SK-N-SH (cell line): ENCODE results near the gene TLCD4. TPM values are rescaled to one million over a fixed set of nuclear protein-coding genes. Genes with fewer than 3 reads are reported as not detected.

Source experiments
- CTCF ChIA-PET: fragments of 300-600, 350-600 bp; formaldehyde crosslinking; extraction: SDS; loops from one replicate; lab custom pipeline; 2021; lab: Yijun Ruan, JAX
- POLR2A ChIA-PET: fragments of 350-600 bp; sonication (Branson Sonifier 250); formaldehyde crosslinking; extraction: SDS; loops from one replicate; lab custom pipeline; 2020; ENCODE audit warnings: antibody characterized with exemption, inconsistent platforms; lab: Yijun Ruan, JAX
- DNase-seq: peaks from one replicate; pipeline ENCODE4 v3.0.0; 2012
- H2AFZ ChIP-seq: fragments of 200-600 bp; sonication (generic); 2 replicates; pipeline ENCODE4 v1.8.1; 2016; ENCODE audit warnings: antibody characterized with exemption, mild to moderate bottlenecking, low read depth
- H3F3A ChIP-seq: fragments of 200-600 bp; sonication (generic); replicated peaks from 2 replicates; pipeline ENCODE3; 2016; ENCODE audit warnings: antibody characterized with exemption, mild to moderate bottlenecking; ENCODE audit not compliant: insufficient read depth
- H3K27ac ChIP-seq, 2 experiments: fragments of 200-500 bp in 1 of 2; fragments of 200-600 bp in 1 of 2; sonication (Bioruptor generic) in 1 of 2; sonication (generic), shearing (Covaris generic) in 1 of 2; 2 replicates each; pipeline versions ENCODE4 v1.5.1 to v1.6.1; 2014 to 2016; ENCODE audit warnings: low read depth in 2 of 2, inconsistent platforms in 1 of 2, low read length in 1 of 2, mild to moderate bottlenecking in 1 of 2, mixed read lengths in 1 of 2
- H3K27me3 ChIP-seq: fragments of 200-600 bp; sonication (generic), shearing (Covaris generic); 2 replicates; pipeline ENCODE4 v1.6.1; 2016; ENCODE audit warnings: mixed run types; ENCODE audit not compliant: insufficient read depth
- H3K36me3 ChIP-seq, 2 experiments: fragments of 200-500 bp in 1 of 2; fragments of 200-600 bp in 1 of 2; sonication (Bioruptor generic) in 1 of 2; sonication (generic) in 1 of 2; replicated peaks in 1 of 2; 2 replicates each; pipeline versions ENCODE3 to v1.5.1; 2014 to 2016; ENCODE audit warnings: low read length in 1 of 2, mild to moderate bottlenecking in 1 of 2; ENCODE audit not compliant: insufficient read depth in 2 of 2, control insufficient read depth in 1 of 2
- H3K4me1 ChIP-seq, 2 experiments: fragments of 200-500 bp in 1 of 2; fragments of 200-600 bp in 1 of 2; sonication (Bioruptor generic) in 1 of 2; sonication (generic), shearing (Covaris generic) in 1 of 2; 2 replicates each; pipeline versions ENCODE4 v1.5.1 to v1.6.1; 2014 to 2016; ENCODE audit warnings: low read depth in 1 of 2, low read length in 1 of 2, mixed run types in 1 of 2; ENCODE audit not compliant: insufficient read depth in 2 of 2, control insufficient read depth in 1 of 2
- H3K4me2 ChIP-seq: fragments of 200-600 bp; sonication (generic), shearing (Covaris generic); 2 replicates; pipeline ENCODE4 v1.6.1; 2017; ENCODE audit warnings: mixed run types
- H3K4me3 ChIP-seq, 2 experiments: fragments of 200-500 bp in 1 of 2; fragments of 200-600 bp in 1 of 2; sonication (Bioruptor generic) in 1 of 2; sonication (generic), shearing (Covaris generic) in 1 of 2; 2 replicates each; pipeline versions ENCODE4 v1.5.1 to v1.8.1; 2014 to 2016; ENCODE audit warnings: low read depth in 2 of 2, inconsistent platforms in 1 of 2, low read length in 1 of 2, mild to moderate bottlenecking in 1 of 2, mixed read lengths in 1 of 2, moderate library complexity in 1 of 2
- H3K79me2 ChIP-seq: fragments of 200-600 bp; sonication (generic); 2 replicates; pipeline ENCODE4 v1.8.1; 2017; ENCODE audit warnings: mild to moderate bottlenecking; ENCODE audit not compliant: insufficient read depth
- H3K9ac ChIP-seq: fragments of 200-600 bp; sonication (generic); 2 replicates; pipeline ENCODE4 v1.6.1; 2017; ENCODE audit warnings: mixed run types
- H3K9me2 ChIP-seq: fragments of 200-600 bp; sonication (generic); 2 replicates; pipeline ENCODE4 v1.6.1; 2017; ENCODE audit warnings: mixed run types
- H3K9me3 ChIP-seq: fragments of 200-600 bp; sonication (generic); 2 replicates; pipeline ENCODE4 v1.6.1; 2017; ENCODE audit warnings: mixed run types, mild to moderate bottlenecking, moderate library complexity
- H4K20me1 ChIP-seq: fragments of 200-600 bp; sonication (generic); 2 replicates; pipeline ENCODE4 v1.6.1; 2017; ENCODE audit warnings: mild to moderate bottlenecking, mixed run types; ENCODE audit not compliant: insufficient read depth
- ELF1 ChIP-seq: IDR thresholded peaks from 2 replicates; pipeline ENCODE4 v1.4.0; 2012
- EP300 ChIP-seq, 2 experiments: IDR thresholded peaks; 2 replicates each; pipeline versions ENCODE4 v1.4.0 to v1.6.1; 2012; ENCODE audit warnings: borderline replicate concordance in 1 of 2, low read depth in 1 of 2, low read length in 1 of 2
- FOXJ3 ChIP-seq: sonication (generic); formaldehyde crosslinking; IDR thresholded peaks from 2 replicates; pipeline ENCODE4 v1.5.1; 2020; ENCODE audit warnings: mild to moderate bottlenecking, missing genetic modification reagents
- GABPA ChIP-seq: IDR thresholded peaks from 2 replicates; pipeline ENCODE4 v1.4.0; 2012; ENCODE audit warnings: low read depth, mild to moderate bottlenecking
- GATA2 ChIP-seq: sonication (generic); formaldehyde crosslinking; IDR thresholded peaks from 2 replicates; pipeline ENCODE4 v1.5.0; 2020; ENCODE audit warnings: mild to moderate bottlenecking, missing genetic modification reagents
- MEF2A ChIP-seq: IDR thresholded peaks from 2 replicates; pipeline ENCODE4 v1.4.0; 2012; ENCODE audit warnings: low read depth, borderline replicate concordance
- NFIC ChIP-seq: IDR thresholded peaks from 2 replicates; pipeline ENCODE4 v1.4.0; 2012; ENCODE audit warnings: borderline replicate concordance
- NRF1 ChIP-seq: IDR thresholded peaks from 2 replicates; pipeline ENCODE4 v1.6.1; 2012; ENCODE audit warnings: low read depth, mild to moderate bottlenecking, low read length
- SMC3 ChIP-seq: IDR thresholded peaks from 2 replicates; pipeline ENCODE4 v1.6.1; 2012; ENCODE audit warnings: low read depth, low read length, improper control_type of control experiment
- TCF12 ChIP-seq: IDR thresholded peaks from 2 replicates; pipeline ENCODE4 v1.4.0; 2012
- TEAD4 ChIP-seq: IDR thresholded peaks from 2 replicates; pipeline ENCODE4 v1.4.0; 2012; ENCODE audit warnings: mild to moderate bottlenecking, borderline replicate concordance; ENCODE audit not compliant: insufficient read depth
- YY1 ChIP-seq: IDR thresholded peaks from 2 replicates; pipeline ENCODE4 v1.4.0; 2012; ENCODE audit warnings: low read depth, mild to moderate bottlenecking
- WGBS: methylation state at CpG from one replicate; pipeline ENCODE4 v1.1.6; 2017; ENCODE audit warnings: low lambda C conversion rate; 5-methylcytosine and 5-hydroxymethylcytosine counted together
- polyA plus RNA-seq, 3 experiments: library from polyadenylated mRNA; depleted of rRNA; stranded (reverse); fragments of >200 nt; gene quantifications; 2 replicates each; pipeline ENCODE4 v1.2.3, GENCODE V29; 2012
- TF ChIP-seq, protein P1 (sequence below): fragments of 200-600 bp; sonication (generic); IDR thresholded peaks from 2 replicates; pipeline ENCODE4 v1.6.1; 2017; ENCODE audit warnings: antibody characterized with exemption, mild to moderate bottlenecking, moderate library complexity
- TF ChIP-seq, protein P2 (sequence below): IDR thresholded peaks from 2 replicates; pipeline ENCODE4 v1.4.0; 2012; ENCODE audit warnings: low read depth, borderline replicate concordance
- TF ChIP-seq, protein P3 (sequence below): fragments of 150-350 bp; IDR thresholded peaks from 2 replicates; pipeline ENCODE4 v1.6.1; 2016; ENCODE audit warnings: mild to moderate bottlenecking, low read depth, low read length

TLCD4 gene
- polyA plus RNA-seq, 1 of the 3 experiments (the other 2 are of a cell fraction), result 0.69 TPM

DNA sequence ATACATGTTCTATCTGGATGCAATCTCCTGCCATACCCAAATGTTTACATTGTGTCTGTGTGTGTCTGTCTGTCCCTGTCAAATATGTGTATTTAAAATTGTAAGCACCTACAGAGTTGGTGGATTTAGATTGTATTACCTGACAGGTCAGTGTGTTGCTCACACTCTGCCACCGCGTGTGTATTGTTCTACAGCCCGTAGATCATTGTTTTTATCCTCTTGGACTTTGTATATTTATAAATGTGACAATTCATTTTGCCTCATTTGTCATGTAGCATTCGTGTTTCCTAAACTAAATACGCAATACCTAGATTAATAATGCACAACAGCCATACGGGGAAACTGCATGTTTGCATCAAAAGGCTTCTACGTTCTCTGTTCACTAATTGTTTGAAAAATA is 45.0 kb upstream of the TLCD4 start:
- Histone ChIP-seq H3K27me3 (no peaks in the 10 kb centered on the region), H2AFZ (peak overlapping the region; percentile 94), H3K79me2 (no peaks in the 10 kb centered on the region), H3K27ac (peak overlapping the region; percentile 83 to 98; a peak in 3 of 4 replicates), H3K4me1 (peaks cover 0 to 5% of the 10 kb centered on the region in 2 experiments; a peak in 2 of 4 replicates), H3K9me2 (no peaks in the 10 kb centered on the region), H3K4me3 (peak overlapping the region; percentile 76 to 81), H4K20me1 (no peaks in the 10 kb centered on the region), H3K9me3 (no peaks in the 10 kb centered on the region), H3K9ac (peak overlapping the region; percentile 68), H3F3A (no peaks in the 10 kb centered on the region), H3K4me2 (peak overlapping the region; percentile 80), H3K36me3 (peaks cover 0 to 3% of the 10 kb centered on the region in 2 experiments)
- POLR2A ChIA-PET, result interaction anchor here (1.4 to 1.8 kb wide), 2 partner anchors 45 to 162 kb away, joined by 9 to 14 read pairs; partner anchors contain the start of genes RWDD3 and TLCD4
- no peak for DNase-seq
- TF ChIP-seq, protein P1, sequence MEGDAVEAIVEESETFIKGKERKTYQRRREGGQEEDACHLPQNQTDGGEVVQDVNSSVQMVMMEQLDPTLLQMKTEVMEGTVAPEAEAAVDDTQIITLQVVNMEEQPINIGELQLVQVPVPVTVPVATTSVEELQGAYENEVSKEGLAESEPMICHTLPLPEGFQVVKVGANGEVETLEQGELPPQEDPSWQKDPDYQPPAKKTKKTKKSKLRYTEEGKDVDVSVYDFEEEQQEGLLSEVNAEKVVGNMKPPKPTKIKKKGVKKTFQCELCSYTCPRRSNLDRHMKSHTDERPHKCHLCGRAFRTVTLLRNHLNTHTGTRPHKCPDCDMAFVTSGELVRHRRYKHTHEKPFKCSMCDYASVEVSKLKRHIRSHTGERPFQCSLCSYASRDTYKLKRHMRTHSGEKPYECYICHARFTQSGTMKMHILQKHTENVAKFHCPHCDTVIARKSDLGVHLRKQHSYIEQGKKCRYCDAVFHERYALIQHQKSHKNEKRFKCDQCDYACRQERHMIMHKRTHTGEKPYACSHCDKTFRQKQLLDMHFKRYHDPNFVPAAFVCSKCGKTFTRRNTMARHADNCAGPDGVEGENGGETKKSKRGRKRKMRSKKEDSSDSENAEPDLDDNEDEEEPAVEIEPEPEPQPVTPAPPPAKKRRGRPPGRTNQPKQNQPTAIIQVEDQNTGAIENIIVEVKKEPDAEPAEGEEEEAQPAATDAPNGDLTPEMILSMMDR, result no peak
- TF ChIP-seq YY1, result no peak
- TF ChIP-seq NFIC, result no peak
- TF ChIP-seq, protein P2, sequence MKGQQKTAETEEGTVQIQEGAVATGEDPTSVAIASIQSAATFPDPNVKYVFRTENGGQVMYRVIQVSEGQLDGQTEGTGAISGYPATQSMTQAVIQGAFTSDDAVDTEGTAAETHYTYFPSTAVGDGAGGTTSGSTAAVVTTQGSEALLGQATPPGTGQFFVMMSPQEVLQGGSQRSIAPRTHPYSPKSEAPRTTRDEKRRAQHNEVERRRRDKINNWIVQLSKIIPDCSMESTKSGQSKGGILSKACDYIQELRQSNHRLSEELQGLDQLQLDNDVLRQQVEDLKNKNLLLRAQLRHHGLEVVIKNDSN, result no peak
- no peak for TF ChIP-seq GABPA
- TF ChIP-seq ELF1, result no peak
- no peak for TF ChIP-seq SMC3
- TF ChIP-seq EP300 (IDR thresholded peaks at IDR 0.05; ENCODE audit: borderline replicate concordance in 1 of 2, low read depth in 1 of 2, low read length in 1 of 2), result no peak
- TF ChIP-seq TEAD4, result no peak
- TF ChIP-seq GATA2 (CRISPR knock-in tag), result no peak
- TF ChIP-seq FOXJ3 (CRISPR knock-in tag), result no peak
- TF ChIP-seq MEF2A, result no peak
- no peak for TF ChIP-seq NRF1
- TF ChIP-seq, protein P3, sequence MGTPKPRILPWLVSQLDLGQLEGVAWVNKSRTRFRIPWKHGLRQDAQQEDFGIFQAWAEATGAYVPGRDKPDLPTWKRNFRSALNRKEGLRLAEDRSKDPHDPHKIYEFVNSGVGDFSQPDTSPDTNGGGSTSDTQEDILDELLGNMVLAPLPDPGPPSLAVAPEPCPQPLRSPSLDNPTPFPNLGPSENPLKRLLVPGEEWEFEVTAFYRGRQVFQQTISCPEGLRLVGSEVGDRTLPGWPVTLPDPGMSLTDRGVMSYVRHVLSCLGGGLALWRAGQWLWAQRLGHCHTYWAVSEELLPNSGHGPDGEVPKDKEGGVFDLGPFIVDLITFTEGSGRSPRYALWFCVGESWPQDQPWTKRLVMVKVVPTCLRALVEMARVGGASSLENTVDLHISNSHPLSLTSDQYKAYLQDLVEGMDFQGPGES, result no peak
- TF ChIP-seq TCF12, result no peak
- CTCF ChIA-PET, result interaction anchor here (1.0 to 1.9 kb wide), 3 partner anchors 29 to 265 kb away, joined by 4 to 8 read pairs (median 7); partner anchors contain the start of gene RWDD3
- 3% methylated on average over 7 of the region's 7 CpGs for WGBS
